GM18498 (cell line): Measurements from ENCODE around the gene ADAM30.

Experiments
- ATAC-seq: cut with Tn5 transposase; IDR thresholded peaks from one replicate; pipeline ENCODE4 v1.9.1; 2021; ENCODE audit warnings: mild to moderate bottlenecking, moderate library complexity; ENCODE audit not compliant: unreplicated experiment

ADAM30 gene

DNA sequence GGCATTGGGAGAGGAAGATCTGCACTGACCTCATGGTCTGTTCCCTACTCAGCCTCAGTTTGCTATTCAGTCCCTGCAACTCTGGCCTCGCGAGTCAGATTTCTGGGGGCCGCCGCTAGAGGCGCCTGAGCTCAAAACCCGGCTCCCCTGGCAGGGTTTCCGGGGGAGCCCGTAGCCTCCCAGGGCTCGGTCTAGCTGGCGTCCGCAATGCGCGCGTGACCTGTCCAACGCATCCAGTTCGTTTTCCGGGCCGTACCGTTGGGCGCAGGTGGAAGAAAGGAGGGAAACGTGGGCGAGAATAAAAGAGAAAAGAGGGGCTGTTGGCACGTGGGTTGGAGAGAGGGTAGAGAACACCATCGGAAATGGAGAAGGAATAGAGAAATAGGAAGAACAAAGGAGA is at the start of gene ADAM30:
TSS of gene ADAM30 (minus strand) at position 213 of the 400 bp plus-strand sequence. CDS start at position 34, 179 bp downstream.
- ATAC-seq: no peak

DNA sequence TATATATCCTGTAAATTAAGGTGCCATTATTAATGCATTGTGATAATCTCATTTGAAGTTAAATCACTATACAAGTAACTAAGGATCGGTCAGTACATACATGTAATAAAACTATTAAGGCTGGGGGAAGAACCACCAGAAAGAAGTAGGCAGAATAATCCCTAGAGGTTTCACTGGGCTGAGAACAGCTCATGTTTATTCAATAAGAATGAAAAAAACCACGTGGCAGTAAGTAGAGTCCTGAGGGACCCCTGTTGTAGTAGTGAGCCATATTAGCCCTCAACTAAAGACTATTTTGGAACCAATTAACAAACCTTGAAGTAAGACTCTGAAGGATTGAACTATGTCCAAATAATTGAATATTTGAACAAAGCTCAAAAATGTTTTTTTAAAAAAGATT is 46.9 kb upstream of the ADAM30 start:
- no peak for ATAC-seq

GRCh38 chr1:119941392-119941791 is 45.1 kb upstream of the ADAM30 start:
- ATAC-seq: no peak

- ATAC-seq: no peak
Measured at GRCh38 chr1:119940697-119941096, 44.4 kb upstream of the ADAM30 start.

DNA sequence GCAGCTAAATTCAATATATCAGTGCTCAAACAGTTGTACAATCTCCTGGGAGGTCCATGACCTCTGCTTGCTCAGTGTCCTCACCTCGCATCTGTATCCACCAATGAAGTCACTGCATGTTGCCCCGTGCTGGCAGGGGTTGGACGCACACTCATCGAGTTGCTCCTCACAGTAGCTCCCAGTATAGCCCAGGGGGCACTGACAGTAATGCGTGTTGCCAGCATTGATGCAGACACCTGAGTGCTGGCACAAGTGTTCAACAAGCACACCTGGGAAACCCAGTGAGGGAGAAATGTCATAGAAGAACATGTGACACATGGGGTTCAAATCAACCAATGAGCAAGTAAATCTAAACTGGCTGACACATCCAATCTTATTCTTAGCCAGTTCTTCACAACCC is 40.9 kb upstream of the ADAM30 start:
- ATAC-seq: no peak

DNA sequence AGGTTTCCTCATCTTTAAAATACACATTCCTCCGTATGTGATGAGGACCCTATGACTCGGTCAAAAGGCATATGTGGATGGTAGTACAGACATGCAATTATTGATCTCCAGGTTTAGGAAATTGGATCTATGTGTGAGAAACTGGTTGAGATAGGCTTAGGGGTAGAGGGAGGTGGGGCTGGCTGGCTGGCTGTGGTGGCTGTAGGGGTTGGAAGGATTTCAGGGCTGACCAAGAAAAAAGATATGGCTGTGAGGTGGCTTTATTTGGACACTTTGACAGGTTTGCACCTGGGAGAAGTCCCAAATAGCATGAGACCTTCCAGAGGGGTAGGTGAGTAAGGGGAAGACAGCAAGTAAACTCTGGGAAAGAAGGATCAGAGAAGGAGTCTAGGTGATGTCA is 39.6 kb upstream of the ADAM30 start:
- ATAC-seq: no peak

- ATAC-seq: no peak
Measured at GRCh38 chr1:119935373-119935772, 39.1 kb upstream of the ADAM30 start.

DNA sequence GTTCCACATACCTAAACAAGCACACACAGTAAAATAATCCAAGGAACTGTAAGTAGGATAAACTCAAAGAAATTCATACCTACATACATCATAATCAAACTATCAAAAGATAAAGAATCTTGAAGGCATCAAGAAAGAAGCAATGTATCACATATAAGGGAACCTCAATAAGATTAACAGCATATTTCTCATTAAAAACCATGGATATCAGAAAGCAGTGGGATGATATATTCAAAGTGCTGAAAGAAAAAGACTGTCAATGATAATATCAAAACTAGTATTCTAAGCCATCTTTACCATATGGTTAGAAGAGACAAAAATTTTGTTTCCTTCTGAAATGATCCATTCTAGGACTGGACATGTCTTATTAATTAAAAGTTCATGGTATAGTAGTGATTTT is 37.1 kb upstream of the ADAM30 start:
- ATAC-seq: no peak

DNA sequence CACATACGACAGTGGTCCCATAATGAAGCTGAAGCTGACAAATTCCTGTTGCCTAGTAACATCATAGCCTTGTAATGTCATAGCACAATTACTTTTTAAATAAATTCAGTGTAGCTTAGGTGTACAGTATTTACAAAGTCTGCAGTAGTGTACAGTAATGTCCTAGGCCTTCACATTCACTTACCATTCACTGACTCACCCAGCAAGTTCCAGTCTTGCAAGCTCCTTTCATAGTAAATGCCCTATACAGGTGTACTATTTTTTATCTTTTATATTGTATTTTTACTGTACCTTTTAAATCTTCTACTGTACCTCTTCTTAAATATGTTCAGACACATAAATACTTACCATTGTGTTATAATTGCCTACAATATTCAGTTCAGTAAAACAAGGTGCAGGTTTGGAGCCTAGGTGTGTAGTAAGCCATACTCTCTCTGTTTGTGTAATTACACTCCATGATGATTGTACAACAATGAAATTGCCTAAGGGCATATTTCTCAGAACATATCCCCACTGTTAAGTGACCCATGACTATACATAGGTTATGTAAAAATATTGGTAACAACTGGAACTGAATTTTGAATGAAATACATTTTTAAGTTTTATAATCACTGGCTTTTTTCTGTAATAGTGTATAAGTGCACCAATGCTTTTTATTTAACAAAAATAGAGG is 33.5 kb upstream of the ADAM30 start:
- ATAC-seq: no peak

GRCh38 chr1:119926553-119926952 is 30.2 kb upstream of the ADAM30 start:
- ATAC-seq: no peak

- no peak for ATAC-seq
Measured at GRCh38 chr1:119924948-119925898, 28.9 kb upstream of the ADAM30 start.

DNA sequence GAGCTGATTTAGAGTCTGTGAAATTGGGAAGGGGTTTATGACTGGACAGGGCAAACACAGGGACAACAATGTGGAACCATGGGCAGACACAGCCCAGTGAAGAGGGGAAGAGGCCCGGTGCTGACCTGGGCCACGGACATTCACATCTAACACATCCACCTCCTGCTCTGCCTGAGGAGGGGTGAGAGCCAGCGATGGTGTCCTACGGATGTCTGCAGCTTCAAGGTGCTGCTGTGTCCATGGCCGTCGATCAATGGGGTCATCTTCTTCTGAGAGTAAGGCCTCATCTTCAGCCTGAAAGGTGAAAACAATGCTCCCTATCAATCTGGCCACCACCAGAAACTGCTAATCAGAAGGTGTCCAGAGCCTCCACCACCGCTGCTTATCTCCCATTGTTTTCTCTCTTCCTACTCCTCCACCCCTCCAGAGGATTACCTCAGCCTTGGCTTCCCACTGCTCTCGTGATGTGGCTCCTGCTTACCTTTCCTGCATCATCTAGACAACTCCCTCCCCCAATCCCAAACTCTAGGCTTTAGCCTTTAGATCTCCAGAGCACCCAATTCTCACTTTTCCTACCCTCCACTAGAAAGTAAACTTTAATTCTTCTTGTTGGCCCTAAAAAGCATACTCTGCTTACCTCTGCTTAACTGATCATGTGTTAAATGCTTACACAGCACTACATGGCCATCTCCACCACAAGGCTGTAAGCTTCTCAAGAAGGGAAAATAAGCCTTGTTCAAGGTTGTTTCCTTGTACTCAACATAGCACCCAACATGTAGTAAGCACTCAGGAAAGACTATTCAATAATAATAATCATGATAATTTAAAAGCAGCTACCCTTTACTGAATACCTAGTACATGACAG is 24.0 kb upstream of the ADAM30 start:
- no peak for ATAC-seq

GRCh38 chr1:119919241-119919640 is 22.9 kb upstream of the ADAM30 start:
- no peak for ATAC-seq

DNA sequence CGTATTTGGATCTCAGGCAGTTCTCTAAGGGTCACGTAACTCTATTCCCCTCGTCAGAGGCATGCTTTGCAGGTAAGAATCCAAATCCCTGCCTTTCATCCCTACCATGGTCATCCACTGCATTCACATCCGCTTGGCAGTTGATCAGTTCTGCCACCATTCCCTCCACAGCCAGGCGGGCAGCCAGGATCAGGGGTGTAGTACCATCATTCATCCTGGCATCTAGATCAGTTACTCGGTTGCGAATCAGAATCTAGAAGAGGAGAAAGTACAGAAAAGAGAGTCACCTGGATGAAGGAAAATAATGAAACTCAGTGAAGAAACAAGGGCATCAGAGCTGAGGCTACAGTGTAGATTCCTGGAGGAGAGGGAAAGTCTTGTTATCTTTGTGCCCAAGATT is 22.0 kb upstream of the ADAM30 start:
- no peak for ATAC-seq

DNA sequence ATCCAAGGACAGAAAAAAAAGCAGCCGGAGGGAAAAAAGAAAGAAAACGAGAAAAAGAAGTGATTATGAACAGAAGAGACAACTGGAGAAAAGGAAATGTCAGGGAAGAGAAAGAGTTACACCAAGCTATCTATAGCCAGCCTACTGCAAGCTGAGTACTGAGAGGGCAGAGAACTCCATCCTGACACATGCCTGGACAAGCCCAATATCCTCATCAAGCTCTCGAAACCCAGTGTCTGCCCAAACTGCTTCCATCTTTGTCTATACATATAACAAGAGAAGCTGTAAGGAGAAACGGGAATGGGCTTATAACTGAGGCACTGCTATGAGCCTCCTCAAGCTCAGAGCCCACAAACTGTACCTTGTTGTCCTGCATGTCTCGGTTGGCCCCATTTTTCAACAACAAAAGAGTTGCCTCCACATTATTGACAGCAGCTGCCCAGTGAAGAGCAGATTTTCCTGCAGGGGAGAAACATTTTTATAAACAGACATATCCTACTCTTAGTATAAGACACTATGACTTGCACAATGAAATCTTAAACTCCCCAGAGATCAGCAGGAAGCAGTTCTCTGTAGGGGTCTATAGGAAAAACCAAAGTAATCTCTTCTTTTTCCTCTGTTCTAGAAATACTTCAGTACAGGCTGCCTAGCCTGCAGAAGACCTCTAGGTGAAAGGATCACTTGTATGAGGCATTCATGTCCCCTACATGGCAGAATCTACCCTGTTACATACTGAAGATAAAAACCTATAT is 21.2 kb upstream of the ADAM30 start:
- ATAC-seq: no peak

DNA sequence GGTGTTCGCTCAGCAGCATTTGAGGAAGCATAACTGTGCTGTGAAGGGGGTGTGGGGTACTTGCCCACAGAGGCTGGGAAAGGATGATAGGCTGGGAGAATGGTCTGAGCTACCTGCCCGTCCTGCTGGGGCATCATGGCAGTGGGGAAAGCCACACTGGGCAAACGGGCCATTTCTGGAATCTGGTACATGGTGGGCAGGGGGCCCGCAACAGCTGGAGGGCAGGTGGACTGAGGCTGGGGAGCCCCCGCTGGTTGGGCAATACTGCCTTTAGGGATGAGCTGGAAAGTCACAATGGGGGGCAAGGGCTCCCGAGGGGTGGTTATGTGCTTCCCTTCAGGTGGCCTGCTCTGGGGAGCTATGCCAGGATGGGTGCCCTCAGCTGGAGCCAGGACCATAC is 19.2 kb upstream of the ADAM30 start:
- no peak for ATAC-seq

DNA sequence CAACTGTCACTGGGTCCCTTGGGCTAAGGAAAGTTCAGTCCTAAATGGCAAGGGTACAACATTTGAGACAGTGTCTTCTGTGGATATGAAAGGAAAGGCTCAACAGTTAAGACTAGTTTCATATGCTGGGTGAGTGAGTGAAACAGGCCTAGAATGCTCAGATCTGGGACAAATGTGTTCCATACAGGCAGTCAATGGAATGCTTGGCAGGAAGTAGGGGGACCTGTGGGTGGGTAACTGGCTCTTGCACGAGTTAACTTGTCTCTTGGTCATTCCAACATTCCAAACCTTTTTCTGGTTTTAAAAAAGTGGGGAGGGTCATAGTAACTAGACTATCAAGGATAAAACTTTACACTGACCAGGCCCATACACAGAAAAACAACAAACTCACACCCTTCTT is 17.8 kb upstream of the ADAM30 start:
- ATAC-seq: no peak

GRCh38 chr1:119912963-119913362 is 16.6 kb upstream of the ADAM30 start:
- no peak for ATAC-seq

GRCh38 chr1:119911775-119912174 is 15.5 kb upstream of the ADAM30 start:
- ATAC-seq: no peak

GRCh38 chr1:119910618-119911017 is 14.3 kb upstream of the ADAM30 start:
- no peak for ATAC-seq
